Measurements from ENCODE around the gene POMGNT2. TPM values are rescaled to one million over a fixed set of nuclear protein-coding genes. Genes with fewer than 3 reads are reported as not detected.
"Not testable (repeated sequence)": the region's sequence is repeated elsewhere in the genome, so short reads cannot be mapped to it uniquely, and the experiment has no call there.

Gene POMGNT2
- total RNA-seq, 1 donor from 2014 or later, result 10.8 TPM

- TF ChIP-seq CTCF (IDR thresholded peaks at IDR 0.05), result no peak
- intact Hi-C loops (cut with DNase I), result no loop called here
- no peaks in the 10 kb centered on the region for H3K36me3 ChIP-seq
- H3K9me3 ChIP-seq, result peaks cover 18% of the 10 kb centered on the region
- no peaks in the 10 kb centered on the region for H3K4me1 ChIP-seq
- no peak overlapping the region for H3K4me3 ChIP-seq
- ATAC-seq, result no peak
- no peak overlapping the region for H3K27ac ChIP-seq
- no peaks in the 10 kb centered on the region for H3K27me3 ChIP-seq
- DNase-seq, result no peak
Observed at GRCh38 chr3:43046583-43046982, 59.3 kb downstream of the POMGNT2 start.

GRCh38 chr3:43045079-43045478 is 60.8 kb downstream of the POMGNT2 start:
- intact Hi-C loops (cut with DNase I); DNase-seq; ATAC-seq; H3K36me3 ChIP-seq; H3K27ac ChIP-seq; H3K4me1 ChIP-seq; H3K4me3 ChIP-seq; H3K27me3 ChIP-seq: not testable (repeated sequence)
- H3K9me3 ChIP-seq, result peaks cover 18% of the 10 kb centered on the region

GRCh38 chr3:43043793-43044192 is 62.1 kb downstream of the POMGNT2 start:
- Histone ChIP-seq H3K27ac (no peak overlapping the region), H3K4me3 (no peak overlapping the region), H3K4me1 (no peaks in the 10 kb centered on the region), H3K36me3 (no peaks in the 10 kb centered on the region), H3K27me3 (no peaks in the 10 kb centered on the region), H3K9me3 (peaks cover 12% of the 10 kb centered on the region)
- no peak for DNase-seq
- no peak for TF ChIP-seq CTCF (IDR thresholded peaks at IDR 0.05)
- ATAC-seq, result no peak
- intact Hi-C loops (cut with DNase I), result no loop called here

GRCh38 chr3:43043071-43043766 is 62.7 kb downstream of the POMGNT2 start:
- ATAC-seq, result no peak
- intact Hi-C loops (cut with DNase I), result no loop called here
- no peak for DNase-seq
- no peaks in the 10 kb centered on the region for H3K27me3 ChIP-seq
- H3K36me3 ChIP-seq, result no peaks in the 10 kb centered on the region
- H3K4me3 ChIP-seq, result no peak overlapping the region
- no peak for TF ChIP-seq CTCF (IDR thresholded peaks at IDR 0.05)
- H3K4me1 ChIP-seq, result no peaks in the 10 kb centered on the region
- no peak overlapping the region for H3K27ac ChIP-seq
- peaks cover 8% of the 10 kb centered on the region for H3K9me3 ChIP-seq

- H3K4me1 ChIP-seq, result no peaks in the 10 kb centered on the region
- ATAC-seq (no peak), DNase-seq (no peak)
- TF ChIP-seq CTCF (IDR thresholded peaks at IDR 0.05), result no peak
- H3K9me3 ChIP-seq, result peaks cover 8% of the 10 kb centered on the region
- no peak overlapping the region for H3K27ac ChIP-seq
- no peaks in the 10 kb centered on the region for H3K27me3 ChIP-seq
- H3K36me3 ChIP-seq, result no peaks in the 10 kb centered on the region
- H3K4me3 ChIP-seq, result no peak overlapping the region
- intact Hi-C loops (cut with DNase I), result no loop called here
Observed at GRCh38 chr3:43041517-43041916, 64.4 kb downstream of the POMGNT2 start.

GRCh38 chr3:43038010-43038409 is 67.9 kb downstream of the POMGNT2 start:
- Histone ChIP-seq H3K36me3 (no peaks in the 10 kb centered on the region), H3K27ac (no peak overlapping the region), H3K4me3 (no peak overlapping the region), H3K27me3 (no peaks in the 10 kb centered on the region), H3K4me1 (no peaks in the 10 kb centered on the region), H3K9me3 (no peaks in the 10 kb centered on the region)
- DNase-seq (no peak), ATAC-seq (no peak)
- TF ChIP-seq CTCF (IDR thresholded peaks at IDR 0.05), result no peak
- intact Hi-C loops (cut with DNase I), result no loop called here
